ENCODE measurements around the gene NLGN4X.
"Not testable (repeated sequence)": the region's sequence is repeated elsewhere in the genome, so short reads cannot be mapped to it uniquely, and the experiment has no call there.

The NLGN4X gene

DNA sequence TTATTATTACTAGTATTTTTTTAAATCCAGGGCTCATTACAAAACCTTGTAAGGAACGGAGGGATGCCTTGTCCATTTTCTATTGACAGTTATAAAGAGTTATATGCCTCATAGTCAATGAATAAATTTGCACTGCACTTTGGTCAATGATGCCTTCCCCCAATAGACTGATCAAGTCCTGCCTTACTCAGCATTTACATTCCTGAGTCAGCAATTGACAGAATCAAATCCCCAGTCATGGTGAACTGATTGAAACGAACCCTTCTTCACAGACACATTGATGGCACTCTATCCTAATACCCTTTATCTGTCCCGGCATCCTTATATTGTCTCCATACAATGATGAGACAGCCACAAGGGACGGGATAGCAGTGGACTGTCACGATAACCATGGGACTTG lies 213.2 kb downstream of the NLGN4X start:
- no peak for DNase-seq (ENCODE audit: low read depth in 1 of 2, low spot score in 1 of 2)

DNA sequence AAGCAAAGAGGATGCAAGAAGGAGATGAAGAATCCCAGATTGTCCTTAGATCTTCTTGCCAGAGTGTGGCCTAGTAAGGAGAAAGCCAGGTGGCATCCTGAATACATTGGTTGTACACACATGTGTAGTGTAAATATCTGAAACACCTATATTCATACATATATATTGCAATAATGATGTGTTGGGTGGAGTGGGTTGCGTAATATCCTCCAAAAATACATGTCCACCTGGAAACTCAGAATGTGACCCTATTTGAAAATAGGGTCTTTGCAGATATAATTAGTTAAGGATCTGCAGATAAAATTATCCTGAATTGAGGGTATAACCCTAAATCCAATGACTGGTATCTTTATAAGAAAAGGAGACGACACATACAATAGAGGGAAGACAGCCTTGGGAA lies 216.3 kb downstream of the NLGN4X start:
- no peak for DNase-seq (ENCODE audit: low read depth in 1 of 2, low spot score in 1 of 2)

DNA sequence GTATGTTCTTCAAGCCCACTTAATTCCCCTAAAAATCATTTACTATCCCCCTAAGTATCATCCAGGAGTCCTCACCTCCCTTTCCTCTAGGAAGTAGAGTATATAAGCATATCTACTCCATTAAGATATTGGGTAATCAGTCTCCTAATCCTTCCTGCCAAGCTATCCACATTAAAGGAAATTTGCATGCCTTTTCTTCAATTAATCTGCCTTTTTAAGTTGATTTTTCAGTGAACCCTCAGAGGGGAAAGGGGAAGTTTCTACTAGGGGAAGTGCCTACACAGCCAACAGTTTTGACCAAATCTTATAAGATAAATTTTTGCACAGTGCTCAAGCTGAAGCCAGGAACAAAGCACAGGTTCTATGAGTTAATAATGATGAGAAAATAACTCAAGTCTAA lies 222.8 kb downstream of the NLGN4X start:
- DNase-seq (ENCODE audit: low read depth in 1 of 2, low spot score in 1 of 2), result no peak

DNA sequence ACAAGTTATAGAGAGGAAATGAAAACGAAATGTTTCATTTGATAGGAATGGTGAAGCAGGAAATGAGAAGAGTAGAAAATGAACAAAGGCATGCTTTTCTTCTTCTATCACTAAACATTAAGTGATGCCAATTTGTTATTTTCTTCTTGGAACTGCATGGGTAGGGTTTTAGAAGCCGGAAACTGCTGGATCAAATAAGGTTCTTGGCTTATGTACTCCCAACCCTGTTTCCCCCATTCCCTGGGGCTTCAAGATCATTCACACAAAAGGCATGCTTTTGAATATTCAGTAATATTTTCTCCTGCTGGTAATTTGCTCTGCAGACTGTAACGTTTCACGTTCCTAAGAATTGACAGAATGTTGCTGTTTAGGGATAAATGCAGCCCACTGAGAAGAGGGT lies 224.1 kb downstream of the NLGN4X start:
- no peak for DNase-seq (ENCODE audit: low read depth in 1 of 2, low spot score in 1 of 2)

DNA sequence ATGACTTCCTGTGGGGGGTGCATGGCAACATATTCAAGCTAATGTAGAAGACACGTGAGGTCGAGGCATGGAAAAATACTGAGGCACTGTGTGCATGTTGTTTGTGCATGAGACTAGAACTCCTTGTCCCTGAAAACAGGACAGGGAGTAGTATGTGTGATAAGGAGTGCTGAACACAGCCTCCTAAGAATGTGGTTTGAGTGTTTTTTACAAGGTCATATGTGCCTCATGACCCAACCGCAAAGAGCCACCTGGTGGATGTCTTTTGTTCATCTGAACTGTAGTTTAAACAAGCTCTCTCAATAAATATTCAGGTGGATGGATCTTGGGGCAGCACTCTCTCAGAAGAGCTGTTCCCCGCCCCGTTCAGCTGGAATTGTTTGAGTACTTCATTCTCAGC lies 226.6 kb downstream of the NLGN4X start:
- no peak for DNase-seq (ENCODE audit: low read depth in 1 of 2, low spot score in 1 of 2)

DNA sequence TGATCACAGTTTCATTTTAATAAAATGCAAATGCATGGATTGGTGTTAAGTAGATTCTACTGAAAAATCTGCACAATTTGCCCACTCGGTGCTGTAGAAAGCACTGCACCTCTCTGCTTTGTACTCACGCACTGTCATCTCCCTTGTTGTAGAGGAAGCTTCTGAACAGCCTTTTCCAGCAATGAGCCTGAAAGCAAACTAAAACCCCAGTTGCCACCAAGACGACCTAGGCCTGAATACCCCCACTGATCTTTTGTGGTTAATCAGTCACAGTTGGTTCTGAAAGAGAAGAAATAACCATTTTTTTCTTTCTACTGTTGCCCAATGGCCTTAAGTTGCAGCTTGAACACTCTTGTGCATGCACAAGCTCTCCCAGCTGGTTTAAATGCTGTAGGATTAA lies 229.8 kb downstream of the NLGN4X start:
- DNase-seq (ENCODE audit: low read depth in 1 of 2, low spot score in 1 of 2), result no peak

DNA sequence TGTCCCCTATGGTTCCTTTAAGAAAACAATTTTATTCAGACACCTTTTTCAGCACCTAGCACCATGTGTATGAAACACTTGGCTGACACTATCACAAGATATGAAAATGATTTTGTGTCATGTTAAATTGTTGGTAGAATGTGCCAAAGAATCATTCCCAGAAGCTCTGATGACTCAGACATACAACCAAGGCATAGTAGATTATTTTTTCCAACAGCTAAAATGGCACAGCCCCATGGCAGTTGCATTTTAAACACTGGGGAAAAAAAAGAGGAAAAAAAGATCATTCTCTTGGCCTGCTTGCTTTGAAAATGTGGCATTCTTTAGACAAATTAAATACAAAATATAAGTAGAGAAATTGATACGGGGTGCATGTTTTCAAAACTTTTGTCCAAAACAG lies 230.2 kb downstream of the NLGN4X start:
- DNase-seq (ENCODE audit: low read depth in 1 of 2, low spot score in 1 of 2), result no peak

DNA sequence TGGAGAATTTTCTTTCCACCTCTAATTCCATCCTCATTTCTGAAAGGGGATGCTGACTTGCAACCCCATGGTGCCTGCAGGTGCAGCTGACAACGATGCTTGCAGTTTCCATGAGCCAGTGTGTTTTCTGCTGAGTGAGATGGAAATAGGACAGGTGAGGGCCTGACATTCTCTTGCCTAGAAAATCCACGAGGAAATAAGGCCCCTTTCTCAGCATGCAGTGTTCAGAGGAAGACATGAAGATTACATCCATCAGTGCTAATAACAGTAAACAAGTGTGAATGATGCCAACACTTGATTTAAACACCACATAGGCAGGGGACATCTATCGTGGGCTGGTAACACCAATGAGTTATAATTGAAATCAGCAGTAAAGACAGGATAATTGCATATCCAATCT lies 237.3 kb downstream of the NLGN4X start:
- DNase-seq (ENCODE audit: low read depth in 1 of 2, low spot score in 1 of 2), result no peak

DNA sequence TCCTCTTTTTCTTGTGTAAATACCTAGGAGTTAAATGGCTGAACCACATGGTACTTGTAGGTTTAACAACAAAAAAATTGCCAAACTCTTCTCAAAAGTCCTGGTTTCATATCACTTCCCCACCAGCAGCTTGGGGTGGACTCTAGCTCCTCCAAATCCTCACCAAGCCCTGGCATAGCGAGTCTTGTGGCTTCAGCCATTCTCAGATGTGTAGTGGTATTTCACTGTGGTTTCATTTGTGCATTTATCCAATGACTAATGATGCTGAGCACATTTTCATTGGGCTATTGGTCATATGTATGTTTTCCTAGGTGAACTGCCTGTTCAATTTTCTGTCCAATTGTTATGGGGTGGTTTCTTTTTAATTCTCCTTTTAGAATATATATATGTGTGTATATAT lies 249.3 kb downstream of the NLGN4X start:
- DNase-seq (ENCODE audit: low read depth in 1 of 2, low spot score in 1 of 2), result no peak

DNA sequence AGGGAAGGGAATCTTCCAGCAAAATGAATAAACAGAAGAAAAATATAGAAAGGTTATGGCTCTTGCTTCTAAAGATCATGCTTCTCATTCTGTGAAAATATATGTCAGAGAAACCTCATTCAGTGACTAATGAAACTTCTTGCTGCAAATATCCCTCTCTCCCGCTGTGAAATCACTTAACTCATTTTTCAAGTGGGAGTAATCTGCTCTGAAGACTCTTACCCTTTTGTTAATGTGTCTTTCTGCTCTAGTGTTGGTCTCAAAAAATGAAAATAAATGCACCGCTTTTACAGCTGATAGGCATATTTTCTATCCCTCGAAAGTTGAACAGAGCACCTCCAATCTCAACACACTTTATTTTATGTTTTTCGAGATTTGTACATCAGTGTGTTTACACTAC lies 252.3 kb downstream of the NLGN4X start:
- DNase-seq (ENCODE audit: low read depth in 1 of 2, low spot score in 1 of 2), result no peak

DNA sequence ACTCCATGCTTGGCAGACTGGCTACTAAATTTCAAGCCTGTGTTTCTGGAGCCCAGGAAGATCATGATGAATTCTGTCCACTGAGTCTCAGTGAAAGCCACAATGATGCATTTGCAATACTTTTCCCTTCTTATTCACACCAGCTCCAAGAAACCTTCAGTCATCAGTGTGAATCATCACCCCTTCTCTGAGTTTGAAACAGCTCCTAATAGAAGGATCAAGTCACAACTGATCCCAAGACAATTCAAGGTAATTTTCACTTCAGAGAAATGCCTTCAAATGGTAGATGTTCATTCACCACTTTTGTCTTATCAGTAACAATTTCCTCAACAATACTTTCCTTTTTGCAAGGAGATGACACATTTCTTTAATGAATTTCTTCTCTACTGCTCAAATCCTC lies 257.4 kb downstream of the NLGN4X start:
- DNase-seq (ENCODE audit: low read depth in 1 of 2, low spot score in 1 of 2), result no peak

DNA sequence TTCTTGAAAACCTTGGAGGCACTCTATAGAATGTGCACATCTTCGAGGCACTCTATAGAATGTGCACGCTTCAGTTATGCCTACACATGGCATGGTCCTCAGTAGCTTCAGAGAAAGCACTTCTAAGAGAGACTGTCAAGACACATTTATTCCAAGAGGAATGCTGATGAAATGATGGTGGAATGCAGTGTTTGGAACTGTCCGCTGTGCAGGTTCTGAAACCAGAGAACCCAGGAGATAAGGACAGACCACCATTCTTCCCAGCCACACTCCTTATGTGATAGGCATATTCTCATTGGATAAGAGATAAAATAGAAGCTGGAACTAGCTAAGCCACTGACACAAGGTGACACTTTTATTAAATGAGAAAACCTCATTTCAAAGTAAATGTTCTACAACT lies 263.3 kb downstream of the NLGN4X start:
- DNase-seq (ENCODE audit: low read depth in 1 of 2, low spot score in 1 of 2), result no peak

DNA sequence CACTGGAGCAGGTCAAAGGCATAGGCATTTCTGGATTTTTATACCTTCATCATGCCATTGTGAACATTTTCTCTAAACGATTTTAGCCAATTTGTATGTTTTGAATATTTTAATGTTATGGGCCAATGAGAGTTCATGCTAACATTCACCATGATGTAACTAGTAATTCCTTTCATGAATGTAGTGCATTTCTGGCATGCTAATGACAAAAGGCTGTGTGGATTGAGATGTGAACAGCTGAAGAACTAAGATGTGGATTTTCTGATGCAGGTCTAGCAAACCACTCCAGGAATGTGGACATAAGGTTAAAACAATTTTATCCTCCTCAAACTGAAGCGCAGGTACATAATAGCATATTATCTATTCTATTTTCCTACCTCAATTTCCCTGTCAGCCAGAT lies 269.4 kb downstream of the NLGN4X start:
- DNase-seq (ENCODE audit: low read depth in 1 of 2, low spot score in 1 of 2), result no peak

DNA sequence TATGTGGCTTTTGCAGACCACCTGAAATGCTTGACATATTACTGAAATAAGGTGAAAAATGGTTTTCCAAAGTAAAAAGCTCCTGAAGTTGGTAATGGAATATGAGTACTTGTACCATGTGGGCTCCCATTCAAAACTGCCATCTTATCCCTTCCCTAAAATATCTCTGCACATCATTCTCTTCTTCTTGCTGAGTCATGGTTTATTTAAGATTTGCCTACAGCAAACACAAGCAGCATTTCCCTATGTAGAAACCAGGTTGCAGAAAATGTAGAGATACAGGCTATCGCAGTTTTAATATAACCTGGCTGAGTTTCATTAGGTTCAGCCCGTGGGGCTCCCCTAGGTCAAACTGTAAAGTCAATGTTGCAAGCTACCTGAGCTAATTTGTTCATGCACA lies 270.1 kb downstream of the NLGN4X start:
- no peak for DNase-seq (ENCODE audit: low read depth in 1 of 2, low spot score in 1 of 2)

DNA sequence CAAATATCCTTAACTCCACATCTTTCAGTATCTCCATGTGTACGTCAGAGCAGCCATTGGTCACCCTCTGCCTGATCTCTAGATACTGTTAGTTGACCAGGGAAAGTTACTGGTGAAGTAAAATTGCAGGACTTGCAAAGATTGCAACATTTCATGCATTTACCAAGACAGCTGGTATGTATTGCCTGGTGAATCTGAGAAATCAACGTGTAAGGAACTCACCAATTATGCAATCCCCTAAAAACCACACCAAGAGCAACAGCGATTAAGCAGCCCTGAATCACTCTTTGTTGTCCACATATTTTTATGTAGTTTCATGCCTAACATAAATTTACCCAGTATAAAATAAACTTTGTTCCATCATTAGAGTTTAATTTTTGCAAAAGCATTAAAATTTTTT lies 271.2 kb downstream of the NLGN4X start:
- no peak for DNase-seq (ENCODE audit: low read depth in 1 of 2, low spot score in 1 of 2)

DNA sequence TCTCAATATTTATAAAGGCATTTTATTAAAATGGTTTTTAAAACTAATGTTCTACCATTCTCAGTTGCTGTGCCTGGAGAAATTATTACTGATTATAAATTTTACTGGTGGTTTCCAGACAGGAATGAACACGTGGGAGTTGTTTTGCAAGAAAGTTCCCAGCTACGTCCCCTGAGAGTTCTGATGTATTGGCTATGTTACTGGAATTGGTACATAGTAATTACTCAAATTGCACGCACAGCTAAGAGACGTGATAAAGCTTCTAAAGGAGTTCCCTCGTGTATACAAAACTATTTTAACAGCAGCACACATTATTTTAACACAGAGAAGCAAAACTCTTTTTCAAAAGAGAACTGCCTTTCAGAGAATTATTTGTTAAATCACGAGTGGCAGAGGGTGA lies 292.2 kb downstream of the NLGN4X start:
- no peak for DNase-seq (ENCODE audit: low read depth in 1 of 2, low spot score in 1 of 2)

DNA sequence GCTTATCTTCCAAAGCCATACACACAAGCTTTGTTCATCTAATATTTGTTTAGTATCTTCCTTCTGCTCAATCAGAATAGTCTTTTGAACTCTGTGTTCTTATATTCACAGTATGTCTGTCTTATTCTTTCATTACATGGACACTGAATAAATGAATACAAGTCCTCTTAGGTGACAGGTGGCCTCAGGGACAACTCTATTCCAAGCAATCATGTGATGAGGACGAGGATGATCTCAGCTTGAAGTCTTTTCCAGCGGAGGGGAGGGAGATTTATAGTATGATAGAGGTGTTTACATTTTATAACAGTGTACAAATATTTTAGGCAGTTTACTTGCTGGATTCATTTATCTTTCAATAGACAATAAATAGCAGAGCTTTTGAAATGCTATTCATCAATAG lies 300.4 kb downstream of the NLGN4X start:
- no peak for DNase-seq (ENCODE audit: low read depth in 1 of 2, low spot score in 1 of 2)

DNA sequence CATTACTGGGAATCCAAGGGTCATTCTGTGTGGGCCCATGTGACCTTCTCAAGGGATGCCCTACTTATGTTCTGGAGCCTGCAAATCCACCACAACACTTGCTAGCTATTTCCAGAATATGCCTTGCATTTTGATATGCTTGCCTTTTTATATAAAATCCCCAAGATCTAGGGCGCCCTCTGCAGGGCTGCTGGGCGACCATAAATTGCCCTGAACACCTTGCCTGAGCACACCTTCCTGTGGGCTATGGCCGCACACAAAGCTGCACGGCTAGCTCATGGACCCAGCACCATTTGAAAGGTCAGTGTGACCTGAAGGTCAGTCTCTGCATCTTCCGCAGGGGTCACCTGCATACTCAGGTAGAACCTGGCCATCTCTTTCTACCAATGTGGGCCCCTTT lies 311.7 kb downstream of the NLGN4X start:
- DNase-seq (ENCODE audit: low read depth in 1 of 2, low spot score in 1 of 2), result no peak

DNA sequence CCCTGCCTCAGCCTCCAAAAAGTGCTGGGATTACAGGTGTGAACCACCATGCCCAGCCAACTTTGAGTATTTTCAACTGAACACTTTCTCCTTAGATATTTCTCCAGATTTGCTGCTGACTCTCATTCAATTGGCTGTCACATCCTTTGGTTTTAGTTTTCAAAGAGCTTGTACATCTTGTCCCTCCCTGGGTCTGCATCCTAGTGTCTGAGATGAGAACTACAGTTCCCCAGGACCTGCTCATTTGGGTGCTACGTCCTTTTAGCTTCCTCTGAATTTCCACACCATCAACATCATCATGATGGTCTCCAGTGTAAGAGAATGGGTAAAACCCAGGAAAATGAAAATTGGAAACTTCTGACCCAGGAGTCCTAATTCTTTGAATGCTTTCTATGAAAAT lies 312.9 kb downstream of the NLGN4X start:
- DNase-seq (ENCODE audit: low read depth in 1 of 2, low spot score in 1 of 2), result no peak

DNA sequence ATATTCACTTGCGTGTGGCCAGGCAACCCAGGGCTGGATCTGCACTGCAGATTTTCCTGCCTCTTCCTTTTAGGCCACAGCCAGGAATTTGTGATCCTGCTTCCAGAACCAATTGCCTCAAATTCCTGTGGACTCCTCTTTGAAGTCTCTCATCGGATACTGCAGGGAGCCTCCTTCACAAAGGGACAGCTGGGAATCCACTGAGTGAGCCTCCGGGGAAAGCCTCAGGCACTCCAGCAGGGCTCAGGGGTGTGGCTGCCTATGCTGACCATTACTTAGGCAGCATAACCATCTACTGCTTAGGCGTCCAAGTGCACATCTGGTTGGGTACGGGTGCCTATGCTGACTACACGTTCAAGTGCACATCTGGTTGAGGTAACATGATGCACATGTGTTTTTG lies 321.5 kb downstream of the NLGN4X start:
- no peak for DNase-seq (ENCODE audit: low read depth in 1 of 2, low spot score in 1 of 2)

DNA sequence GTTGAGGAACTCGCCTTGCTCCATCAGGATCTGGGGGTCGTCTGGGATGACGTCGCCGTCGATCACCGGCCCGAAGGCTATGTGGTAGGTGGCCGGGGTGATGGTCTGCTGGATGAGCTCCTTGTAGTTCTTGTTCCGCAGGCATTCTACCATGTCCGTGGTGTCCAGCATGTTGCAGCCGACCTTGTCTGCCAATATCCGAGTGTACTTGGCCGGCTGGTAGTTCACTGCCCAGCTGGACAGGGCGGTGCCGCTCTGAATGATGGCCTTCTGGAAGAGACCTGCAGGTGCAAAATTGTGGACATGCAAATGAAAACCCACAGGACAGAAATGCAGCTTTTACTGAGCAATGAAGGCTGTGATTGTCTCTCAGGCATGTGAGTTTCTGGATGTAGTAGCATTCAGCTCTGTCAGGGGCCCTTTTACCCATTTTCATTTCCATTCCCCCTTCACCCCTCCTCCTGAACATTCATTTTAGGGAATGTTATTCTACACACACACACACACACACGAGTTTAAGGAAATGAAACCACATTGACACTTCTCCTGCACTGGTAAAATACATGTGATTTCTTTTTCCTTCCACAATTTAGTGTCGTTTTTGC lies 325.0 kb downstream of the NLGN4X start:
- DNase-seq (ENCODE audit: low read depth in 1 of 2, low spot score in 1 of 2), result not testable (repeated sequence)

DNA sequence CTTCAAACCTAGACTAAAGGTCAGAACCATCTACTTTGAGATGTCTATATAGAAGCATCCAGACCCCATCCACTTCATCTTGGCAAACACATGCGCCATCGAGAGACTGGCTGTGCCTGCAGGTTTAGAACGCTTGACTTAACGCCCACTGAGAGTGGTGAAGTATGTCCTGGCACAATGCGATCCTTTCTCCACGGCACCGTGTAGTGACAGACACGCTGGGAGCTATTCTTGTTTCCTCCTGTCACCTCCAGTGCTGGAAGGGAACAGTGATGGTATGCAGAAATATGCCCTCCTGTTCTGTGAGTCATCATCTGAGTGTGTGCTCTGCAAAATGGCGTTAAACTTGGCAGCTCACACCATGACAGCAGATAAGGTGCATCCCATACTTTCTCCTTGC lies 330.2 kb downstream of the NLGN4X start:
- DNase-seq (ENCODE audit: low read depth in 1 of 2, low spot score in 1 of 2), result no peak

DNA sequence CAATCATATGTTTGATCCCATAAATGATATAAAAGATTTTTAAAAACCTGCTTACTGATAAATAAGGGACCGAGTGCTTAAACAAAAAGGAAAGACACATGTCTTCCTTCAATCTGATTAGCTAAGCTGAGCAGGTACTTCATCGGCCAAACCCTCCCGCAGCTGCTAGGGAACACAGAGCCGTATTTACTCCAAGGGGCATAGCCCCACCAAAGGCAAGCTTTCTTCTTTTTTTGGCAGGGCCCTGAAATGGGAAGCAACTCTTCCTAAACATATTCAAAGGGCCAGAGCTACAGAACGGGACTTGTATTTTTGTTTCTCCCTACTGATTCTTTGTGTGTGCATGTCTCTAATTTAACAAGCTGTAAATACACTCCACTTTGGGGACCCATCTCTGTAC lies 337.3 kb downstream of the NLGN4X start:
- no peak for DNase-seq (ENCODE audit: low read depth in 1 of 2, low spot score in 1 of 2)

DNA sequence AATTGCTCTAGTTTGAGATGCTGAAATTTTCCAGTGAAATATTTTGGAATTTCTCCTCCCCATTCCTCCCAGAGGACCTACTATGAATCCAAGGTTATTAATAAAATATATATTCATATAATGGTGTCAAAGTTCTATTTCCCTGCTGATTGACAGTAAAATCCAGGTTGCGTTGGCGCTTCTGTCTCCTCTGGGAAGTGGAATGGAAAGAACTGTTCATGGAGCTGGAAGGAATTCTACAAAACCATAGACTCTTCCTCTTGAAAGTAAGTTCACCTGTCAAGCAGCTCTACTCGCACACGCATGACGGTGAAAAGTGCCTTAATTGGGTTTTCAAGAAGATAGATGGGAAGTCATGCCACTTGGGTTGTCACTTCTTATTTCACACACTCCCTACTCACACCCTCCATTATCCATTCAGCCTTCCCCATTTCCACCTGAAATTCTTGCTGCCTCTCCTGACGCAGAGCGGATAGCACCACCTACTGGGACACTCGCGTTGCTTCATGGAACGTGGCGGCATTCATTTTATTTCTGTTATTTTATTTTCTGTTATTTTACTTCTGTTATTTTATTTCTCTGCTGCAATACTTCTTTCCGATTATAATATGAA lies 351.6 kb downstream of the NLGN4X start:
- no peak for DNase-seq (ENCODE audit: low read depth in 1 of 2, low spot score in 1 of 2)
